ENCODE data around the gene POF1B.
"Not testable (repeated sequence)": the region's sequence is repeated elsewhere in the genome, so short reads cannot be mapped to it uniquely, and the experiment has no call there.

The POF1B gene

GRCh38 chrX:85379174-85379907 is at the start of gene POF1B:
POF1B (minus strand) TSS chrX:85379665; CDS start chrX:85379454, 211 bp downstream.
- DNase-seq, result no peak

GRCh38 chrX:85429066-85429465 is 49.6 kb upstream of the POF1B start:
- no peak for DNase-seq

GRCh38 chrX:85419293-85419692 is 39.8 kb upstream of the POF1B start:
- no peak for DNase-seq

GRCh38 chrX:85391878-85392238 is 12.4 kb upstream of the POF1B start:
- no peak for DNase-seq

GRCh38 chrX:85391185-85391877 is 11.9 kb upstream of the POF1B start:
- DNase-seq, result no peak

- DNase-seq, result no peak
Measured at GRCh38 chrX:85381602-85382001, 2.1 kb upstream of the POF1B start.

- no peak for DNase-seq
Measured at GRCh38 chrX:85378461-85378860, 1.0 kb downstream of the POF1B start.

GRCh38 chrX:85375333-85375738 is 4.1 kb downstream of the POF1B start:
- no peak for DNase-seq

- DNase-seq, result no peak
Measured at GRCh38 chrX:85365370-85365995, 14.0 kb downstream of the POF1B start.

- DNase-seq, result no peak
Measured at GRCh38 chrX:85359051-85359450, 20.4 kb downstream of the POF1B start.

- no peak for DNase-seq
Measured at GRCh38 chrX:85345523-85345922, 33.9 kb downstream of the POF1B start.

- DNase-seq, result no peak
Measured at GRCh38 chrX:85327060-85327333, 52.5 kb downstream of the POF1B start.

GRCh38 chrX:85326234-85327059 is 53.0 kb downstream of the POF1B start:
- DNase-seq, result no peak

- DNase-seq, result not testable (repeated sequence)
Measured at GRCh38 chrX:85311348-85311747, 68.1 kb downstream of the POF1B start.

GRCh38 chrX:85309717-85310116 is 69.7 kb downstream of the POF1B start:
- DNase-seq, result no peak

GRCh38 chrX:85303544-85303943 is 75.9 kb downstream of the POF1B start:
- no peak for DNase-seq

- DNase-seq, result no peak
Measured at GRCh38 chrX:85288992-85289723, 90.3 kb downstream of the POF1B start.

- not testable (repeated sequence) for DNase-seq
Measured at GRCh38 chrX:85285286-85285685, 94.2 kb downstream of the POF1B start.

- DNase-seq, result no peak
Measured at GRCh38 chrX:85244450-85245211, 134.8 kb downstream of the POF1B start.

- peak in 1 of 2 experiments; percentile 25 for DNase-seq
Measured at GRCh38 chrX:85243761-85244449, 135.6 kb downstream of the POF1B start, which contains the start of the genes SATL1 and ZNF711. SATL1 (minus strand) TSS chrX:85243779; CDS start chrX:85108968, 134,811 bp downstream. ZNF711 (plus strand) TSS chrX:85243991; CDS start chrX:85247573, 3,582 bp downstream.

- no peak for DNase-seq
Measured at GRCh38 chrX:85243155-85243554, 136.3 kb downstream of the POF1B start.

All from NCI-H187 (cell line).